NT2/D1 (cell line): ENCODE measurements around the gene KPNA5.
A peak's percentile ranks its signal among the peaks of the same experiment; 100 is the strongest.
"Not testable (repeated sequence)": the region's sequence is repeated elsewhere in the genome, so short reads cannot be mapped to it uniquely, and the experiment has no call there.

Experiments
- DNase-seq: peaks from one replicate; pipeline ENCODE4 v3.0.0-alpha.2; 2011; ENCODE audit warnings: low read depth, low spot score
- H3K27me3 ChIP-seq: 2 replicates; pipeline ENCODE4 v1.6.0; 2011; ENCODE audit warnings: mild to moderate bottlenecking; ENCODE audit not compliant: insufficient read length, insufficient read depth
- H3K36me3 ChIP-seq: 2 replicates; pipeline ENCODE4 v1.6.1; 2011; ENCODE audit warnings: mild to moderate bottlenecking, low read length, mixed read lengths; ENCODE audit not compliant: insufficient read depth, insufficient read length
- H3K4me1 ChIP-seq: 2 replicates; pipeline ENCODE4 v1.5.1; 2011; ENCODE audit not compliant: insufficient read depth, insufficient read length
- H3K4me3 ChIP-seq: 2 replicates; pipeline ENCODE4 v1.5.1; 2011; ENCODE audit warnings: low read depth; ENCODE audit not compliant: insufficient read length
- H3K9ac ChIP-seq: 2 replicates; pipeline ENCODE4 v1.6.0; 2011; ENCODE audit warnings: low read depth; ENCODE audit not compliant: insufficient read length
- H3K9me3 ChIP-seq: 2 replicates; pipeline ENCODE4 v1.5.1; 2011; ENCODE audit warnings: mild to moderate bottlenecking, low read length; ENCODE audit not compliant: insufficient read depth
- SUZ12 ChIP-seq: IDR thresholded peaks from 2 replicates; pipeline ENCODE4 v1.6.1; 2011; ENCODE audit not compliant: insufficient read length, insufficient read depth; ENCODE audit errors: extremely low read depth
- YY1 ChIP-seq: IDR thresholded peaks from 2 replicates; pipeline ENCODE4 v1.6.1; 2011; ENCODE audit not compliant: insufficient read length, insufficient read depth
- ZNF274 ChIP-seq: IDR thresholded peaks from 2 replicates; pipeline ENCODE4 v1.6.1; 2011; ENCODE audit warnings: mild to moderate bottlenecking, low read depth, low read length

KPNA5 gene

DNA sequence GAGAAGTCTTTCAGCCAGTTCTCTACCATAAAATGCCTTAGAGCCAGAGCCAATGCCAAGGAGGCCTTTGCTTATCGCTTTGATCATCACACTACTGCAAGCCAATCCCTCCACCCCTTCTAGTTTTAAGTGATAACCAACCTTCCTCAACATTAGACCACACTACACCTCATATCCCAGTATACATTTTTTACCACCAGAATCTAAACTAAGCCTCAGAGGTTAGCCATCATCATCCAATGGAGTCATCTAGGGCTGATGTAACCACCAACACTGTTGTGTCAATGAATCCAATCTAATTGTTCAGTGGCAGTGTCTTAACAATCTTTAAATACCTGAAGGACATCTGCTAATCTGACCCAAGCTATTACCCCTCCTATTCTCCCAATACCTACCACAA, 18.8 kb upstream of the KPNA5 start:
- Histone ChIP-seq H3K36me3 (peaks cover 12% of the 10 kb centered on the region), H3K4me3 (no peak overlapping the region), H3K9me3 (no peaks in the 10 kb centered on the region), H3K9ac (no peak overlapping the region), H3K4me1 (no peaks in the 10 kb centered on the region), H3K27me3 (no peaks in the 10 kb centered on the region)
- TF ChIP-seq ZNF274 (no peak), SUZ12 (no peak), YY1 (no peak)
- no peak for DNase-seq

DNA sequence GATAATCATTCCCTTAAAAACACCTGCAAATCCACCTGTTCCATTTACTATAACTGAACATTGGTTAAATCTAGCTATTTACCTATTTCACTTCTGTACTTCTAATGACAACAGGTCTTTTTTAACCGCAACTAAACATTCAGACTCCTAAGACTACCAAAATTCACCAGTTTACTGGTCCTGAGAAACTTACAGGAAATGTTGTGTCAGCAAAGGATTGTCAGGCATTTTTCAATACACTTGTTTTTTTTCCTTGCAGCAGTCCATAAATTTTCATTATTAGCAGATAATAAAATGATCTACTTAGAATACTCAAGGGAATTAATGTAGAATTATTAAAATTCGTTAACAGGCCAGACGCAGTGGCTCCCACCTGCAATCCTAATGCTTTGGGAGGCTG, 17.7 kb upstream of the KPNA5 start:
- Histone ChIP-seq H3K9me3 (no peaks in the 10 kb centered on the region), H3K9ac (no peak overlapping the region), H3K36me3 (peaks cover 8% of the 10 kb centered on the region), H3K4me1 (no peaks in the 10 kb centered on the region), H3K27me3 (no peaks in the 10 kb centered on the region), H3K4me3 (no peak overlapping the region)
- TF ChIP-seq YY1 = no peak
- no peak for DNase-seq

DNA sequence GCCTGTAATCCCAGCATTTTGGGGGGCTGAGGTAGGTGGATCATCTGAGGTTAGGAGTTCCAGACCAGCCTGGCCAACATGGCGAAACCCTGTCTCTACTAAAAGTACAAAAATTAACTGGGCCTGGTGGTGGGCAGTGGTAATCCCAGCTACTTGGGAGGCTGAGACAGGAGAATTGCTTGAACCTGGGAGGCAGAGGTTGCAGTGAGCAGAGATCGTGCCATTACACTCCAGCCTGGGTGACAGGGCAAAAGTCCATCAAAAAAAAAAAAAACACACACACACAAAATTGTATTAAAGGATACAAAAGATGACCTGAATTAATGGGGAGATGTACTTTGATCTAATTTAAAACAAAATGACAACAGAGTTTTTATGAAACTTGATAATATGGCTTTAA, 16.8 kb upstream of the KPNA5 start:
- H3K4me3 ChIP-seq, H3K27me3 ChIP-seq, H3K4me1 ChIP-seq, H3K9ac ChIP-seq, DNase-seq, H3K36me3 ChIP-seq, H3K9me3 ChIP-seq: not testable (repeated sequence)

GRCh38 chr6:116665464-116665863, 15.5 kb upstream of the KPNA5 start:
- DNase-seq = no peak
- H3K27me3 ChIP-seq = no peaks in the 10 kb centered on the region
- no peak overlapping the region for H3K4me3 ChIP-seq
- TF ChIP-seq ZNF274 (no peak), SUZ12 (no peak), YY1 (no peak)
- no peaks in the 10 kb centered on the region for H3K4me1 ChIP-seq
- no peaks in the 10 kb centered on the region for H3K9me3 ChIP-seq
- H3K9ac ChIP-seq = no peak overlapping the region
- H3K36me3 ChIP-seq = peaks cover 5% of the 10 kb centered on the region

DNA sequence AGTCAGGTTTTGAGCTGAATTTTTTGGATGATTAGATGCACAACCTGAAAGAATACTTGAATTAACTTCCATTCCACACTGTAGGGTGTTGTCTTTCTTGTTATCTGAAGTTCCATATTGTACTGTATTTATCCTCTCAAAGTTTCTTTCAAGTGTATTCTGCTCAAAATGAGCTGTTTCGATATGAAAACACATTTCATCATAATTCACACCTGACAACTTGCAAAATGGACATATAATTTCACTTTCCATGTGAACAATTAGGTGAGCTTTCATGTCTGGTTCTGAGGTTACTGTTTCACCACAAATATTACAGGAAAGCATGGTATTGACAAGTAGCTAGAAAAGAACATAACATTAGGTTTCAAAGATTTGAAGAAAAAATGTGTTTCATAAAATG, 14.1 kb upstream of the KPNA5 start:
- TF ChIP-seq ZNF274 = no peak
- TF ChIP-seq SUZ12 = no peak
- H3K36me3 ChIP-seq = no peaks in the 10 kb centered on the region
- no peaks in the 10 kb centered on the region for H3K27me3 ChIP-seq
- H3K4me1 ChIP-seq = no peaks in the 10 kb centered on the region
- no peaks in the 10 kb centered on the region for H3K9me3 ChIP-seq
- DNase-seq = no peak
- H3K4me3 ChIP-seq = no peak overlapping the region
- no peak overlapping the region for H3K9ac ChIP-seq

- TF ChIP-seq YY1 (no peak), SUZ12 (no peak), ZNF274 (no peak)
- no peaks in the 10 kb centered on the region for H3K9me3 ChIP-seq
- no peak for DNase-seq
- no peaks in the 10 kb centered on the region for H3K36me3 ChIP-seq
- peak overlapping the region; percentile 94 for H3K9ac ChIP-seq
- no peaks in the 10 kb centered on the region for H3K27me3 ChIP-seq
- H3K4me3 ChIP-seq = peak overlapping the region; percentile 98
- H3K4me1 ChIP-seq = no peaks in the 10 kb centered on the region
Observed at GRCh38 chr6:116667623-116668022, 13.4 kb upstream of the KPNA5 start.

GRCh38 chr6:116672306-116672705, 8.7 kb upstream of the KPNA5 start:
- H3K4me1 ChIP-seq = no peaks in the 10 kb centered on the region
- no peak for TF ChIP-seq SUZ12
- no peak for TF ChIP-seq YY1
- no peak for TF ChIP-seq ZNF274

GRCh38 chr6:116676021-116676420, 5.0 kb upstream of the KPNA5 start:
- TF ChIP-seq SUZ12 (no peak), ZNF274 (no peak), YY1 (no peak)
- no peaks in the 10 kb centered on the region for H3K4me1 ChIP-seq
- H3K4me3 ChIP-seq = no peak overlapping the region
- no peaks in the 10 kb centered on the region for H3K27me3 ChIP-seq
- H3K36me3 ChIP-seq = no peaks in the 10 kb centered on the region
- H3K9me3 ChIP-seq = no peaks in the 10 kb centered on the region
- no peak for DNase-seq
- H3K9ac ChIP-seq = no peak overlapping the region

More at GRCh38 chr6:116672306-116672705, 8.7 kb upstream of the KPNA5 start:
- no peak for DNase-seq
- Histone ChIP-seq H3K36me3 (no peaks in the 10 kb centered on the region), H3K9ac (no peak overlapping the region), H3K9me3 (no peaks in the 10 kb centered on the region), H3K4me3 (no peak overlapping the region), H3K27me3 (no peaks in the 10 kb centered on the region)
